Measurements from ENCODE around the gene PAGE2. TPM values are rescaled to one million over a fixed set of nuclear protein-coding genes. Genes with fewer than 3 reads are reported as not detected.
"Not testable (repeated sequence)": the region's sequence is repeated elsewhere in the genome, so short reads cannot be mapped to it uniquely, and the experiment has no call there.

The PAGE2 gene
- total and polyA plus RNA-seq, 2 donors: 0.24 to 1.1 TPM

GRCh38 chrX:55074851-55075467 is 13.9 kb upstream of the PAGE2 start, which contains the start of gene PAGE2B:
Gene PAGE2B (plus strand): TSS chrX:55075030. CDS start chrX:55076042, 1,012 bp downstream.
- WGBS: 96% methylated on average over 36 of the region's 36 CpGs
- Histone ChIP-seq H3K27ac (ENCODE audit: low read depth in 1 of 2, low read length in 1 of 2) (no peak within 1 kb of the TSS), H3K4me3 (ENCODE audit: low read length in 2 of 2) (no peak within 1 kb of the TSS), H3K4me1 (ENCODE audit: control insufficient read depth in 2 of 2, insufficient read depth in 2 of 2, low read length in 2 of 2) (no peaks in the 10 kb centered on the region), H3K27me3 (ENCODE audit: control insufficient read depth in 2 of 2, insufficient read depth in 1 of 2, low read length in 1 of 2) (no peaks in the 10 kb centered on the region), H3K9me3 (ENCODE audit: control insufficient read depth in 2 of 2, insufficient read depth in 1 of 2, low read length in 1 of 2) (peaks cover 0 to 2% of the 10 kb centered on the region in 2 donors), H3K36me3 (ENCODE audit: control insufficient read depth in 2 of 2, insufficient read depth in 2 of 2, low read length in 1 of 2) (no peaks in the 10 kb centered on the region)
- no peak for DNase-seq (ENCODE audit: low read depth in 6 of 9, low spot score in 9 of 9)

- Histone ChIP-seq H3K4me1 (ENCODE audit: control insufficient read depth in 2 of 2, insufficient read depth in 2 of 2, low read length in 2 of 2) (no peaks in the 10 kb centered on the region), H3K9me3 (ENCODE audit: control insufficient read depth in 2 of 2, insufficient read depth in 1 of 2, low read length in 1 of 2) (no peaks in the 10 kb centered on the region), H3K36me3 (ENCODE audit: control insufficient read depth in 2 of 2, insufficient read depth in 2 of 2, low read length in 1 of 2) (no peaks in the 10 kb centered on the region), H3K27ac (ENCODE audit: low read depth in 1 of 2, low read length in 1 of 2) (no peak overlapping the region), H3K27me3 (ENCODE audit: control insufficient read depth in 2 of 2, insufficient read depth in 1 of 2, low read length in 1 of 2) (no peaks in the 10 kb centered on the region), H3K4me3 (ENCODE audit: low read length in 2 of 2) (no peak overlapping the region)
- WGBS: 77% methylated on average over 2 of the region's 2 CpGs
- no peak for DNase-seq (ENCODE audit: low read depth in 6 of 9, low spot score in 9 of 9)
Measured at GRCh38 chrX:55098691-55099090, 9.9 kb downstream of the PAGE2 start.

GRCh38 chrX:55099162-55099561 is 10.3 kb downstream of the PAGE2 start:
- 98% methylated on average over 1 of the region's 1 CpG for WGBS
- Histone ChIP-seq H3K36me3 (ENCODE audit: control insufficient read depth in 2 of 2, insufficient read depth in 2 of 2, low read length in 1 of 2) (no peaks in the 10 kb centered on the region), H3K4me1 (ENCODE audit: control insufficient read depth in 2 of 2, insufficient read depth in 2 of 2, low read length in 2 of 2) (no peaks in the 10 kb centered on the region), H3K9me3 (ENCODE audit: control insufficient read depth in 2 of 2, insufficient read depth in 1 of 2, low read length in 1 of 2) (no peaks in the 10 kb centered on the region), H3K27me3 (ENCODE audit: control insufficient read depth in 2 of 2, insufficient read depth in 1 of 2, low read length in 1 of 2) (no peaks in the 10 kb centered on the region), H3K27ac (ENCODE audit: low read depth in 1 of 2, low read length in 1 of 2) (no peak overlapping the region), H3K4me3 (ENCODE audit: low read length in 2 of 2) (no peak overlapping the region)
- no peak for DNase-seq (ENCODE audit: low read depth in 6 of 9, low spot score in 9 of 9)

- H3K4me3 ChIP-seq (ENCODE audit: low read length in 2 of 2): no peak overlapping the region
- no peaks in the 10 kb centered on the region for H3K36me3 ChIP-seq (ENCODE audit: control insufficient read depth in 2 of 2, insufficient read depth in 2 of 2, low read length in 1 of 2)
- DNase-seq (ENCODE audit: low read depth in 6 of 9, low spot score in 9 of 9): no peak
- no peak overlapping the region for H3K27ac ChIP-seq (ENCODE audit: low read depth in 1 of 2, low read length in 1 of 2)
- H3K4me1 ChIP-seq (ENCODE audit: control insufficient read depth in 2 of 2, insufficient read depth in 2 of 2, low read length in 2 of 2): no peaks in the 10 kb centered on the region
- 87% methylated on average over 3 of the region's 3 CpGs for WGBS
- no peaks in the 10 kb centered on the region for H3K27me3 ChIP-seq (ENCODE audit: control insufficient read depth in 2 of 2, insufficient read depth in 1 of 2, low read length in 1 of 2)
- no peaks in the 10 kb centered on the region for H3K9me3 ChIP-seq (ENCODE audit: control insufficient read depth in 2 of 2, insufficient read depth in 1 of 2, low read length in 1 of 2)
Measured at GRCh38 chrX:55102754-55103153, 13.9 kb downstream of the PAGE2 start.

GRCh38 chrX:55107262-55107661 is 18.4 kb downstream of the PAGE2 start:
- Histone ChIP-seq H3K9me3 (ENCODE audit: control insufficient read depth in 2 of 2, insufficient read depth in 1 of 2, low read length in 1 of 2) (no peaks in the 10 kb centered on the region), H3K4me3 (ENCODE audit: low read length in 2 of 2) (no peak overlapping the region), H3K36me3 (ENCODE audit: control insufficient read depth in 2 of 2, insufficient read depth in 2 of 2, low read length in 1 of 2) (no peaks in the 10 kb centered on the region), H3K27ac (ENCODE audit: low read depth in 1 of 2, low read length in 1 of 2) (no peak overlapping the region), H3K27me3 (ENCODE audit: control insufficient read depth in 2 of 2, insufficient read depth in 1 of 2, low read length in 1 of 2) (no peaks in the 10 kb centered on the region), H3K4me1 (ENCODE audit: control insufficient read depth in 2 of 2, insufficient read depth in 2 of 2, low read length in 2 of 2) (no peaks in the 10 kb centered on the region)
- no peak for DNase-seq (ENCODE audit: low read depth in 6 of 9, low spot score in 9 of 9)

GRCh38 chrX:55107911-55108310 is 19.1 kb downstream of the PAGE2 start:
- no peaks in the 10 kb centered on the region for H3K4me1 ChIP-seq (ENCODE audit: control insufficient read depth in 2 of 2, insufficient read depth in 2 of 2, low read length in 2 of 2)
- 49% methylated on average over 2 of the region's 2 CpGs for WGBS
- no peak overlapping the region for H3K27ac ChIP-seq (ENCODE audit: low read depth in 1 of 2, low read length in 1 of 2)
- H3K9me3 ChIP-seq (ENCODE audit: control insufficient read depth in 2 of 2, insufficient read depth in 1 of 2, low read length in 1 of 2): no peaks in the 10 kb centered on the region
- no peak for DNase-seq (ENCODE audit: low read depth in 6 of 9, low spot score in 9 of 9)
- H3K4me3 ChIP-seq (ENCODE audit: low read length in 2 of 2): no peak overlapping the region
- H3K27me3 ChIP-seq (ENCODE audit: control insufficient read depth in 2 of 2, insufficient read depth in 1 of 2, low read length in 1 of 2): no peaks in the 10 kb centered on the region
- no peaks in the 10 kb centered on the region for H3K36me3 ChIP-seq (ENCODE audit: control insufficient read depth in 2 of 2, insufficient read depth in 2 of 2, low read length in 1 of 2)

- 86% methylated on average over 6 of the region's 7 CpGs for WGBS
- Histone ChIP-seq H3K36me3 (ENCODE audit: control insufficient read depth in 2 of 2, insufficient read depth in 2 of 2, low read length in 1 of 2) (no peaks in the 10 kb centered on the region), H3K27me3 (ENCODE audit: control insufficient read depth in 2 of 2, insufficient read depth in 1 of 2, low read length in 1 of 2) (no peaks in the 10 kb centered on the region), H3K27ac (ENCODE audit: low read depth in 1 of 2, low read length in 1 of 2) (no peak overlapping the region), H3K4me3 (ENCODE audit: low read length in 2 of 2) (no peak overlapping the region), H3K9me3 (ENCODE audit: control insufficient read depth in 2 of 2, insufficient read depth in 1 of 2, low read length in 1 of 2) (no peaks in the 10 kb centered on the region), H3K4me1 (ENCODE audit: control insufficient read depth in 2 of 2, insufficient read depth in 2 of 2, low read length in 2 of 2) (no peaks in the 10 kb centered on the region)
- no peak for DNase-seq (ENCODE audit: low read depth in 6 of 9, low spot score in 9 of 9)
Measured at GRCh38 chrX:55109306-55109705, 20.5 kb downstream of the PAGE2 start.

- H3K27ac ChIP-seq (ENCODE audit: low read depth in 1 of 2, low read length in 1 of 2): no peak overlapping the region
- H3K4me3 ChIP-seq (ENCODE audit: low read length in 2 of 2): no peak overlapping the region
- no peaks in the 10 kb centered on the region for H3K9me3 ChIP-seq (ENCODE audit: control insufficient read depth in 2 of 2, insufficient read depth in 1 of 2, low read length in 1 of 2)
- no peaks in the 10 kb centered on the region for H3K4me1 ChIP-seq (ENCODE audit: control insufficient read depth in 2 of 2, insufficient read depth in 2 of 2, low read length in 2 of 2)
- DNase-seq (ENCODE audit: low read depth in 6 of 9, low spot score in 9 of 9): no peak
- no peaks in the 10 kb centered on the region for H3K27me3 ChIP-seq (ENCODE audit: control insufficient read depth in 2 of 2, insufficient read depth in 1 of 2, low read length in 1 of 2)
- no peaks in the 10 kb centered on the region for H3K36me3 ChIP-seq (ENCODE audit: control insufficient read depth in 2 of 2, insufficient read depth in 2 of 2, low read length in 1 of 2)
- 85% methylated on average over 8 of the region's 8 CpGs for WGBS
Measured at GRCh38 chrX:55111578-55112254, 22.9 kb downstream of the PAGE2 start.

- not testable (repeated sequence) for H3K4me1 ChIP-seq (ENCODE audit: control insufficient read depth in 2 of 2, insufficient read depth in 2 of 2, low read length in 2 of 2); DNase-seq (ENCODE audit: low read depth in 6 of 9, low spot score in 9 of 9)
- WGBS: 80% methylated on average over 7 of the region's 7 CpGs
Measured at GRCh38 chrX:55116589-55116988, 27.8 kb downstream of the PAGE2 start.

More at GRCh38 chrX:55116589-55116988, 27.8 kb downstream of the PAGE2 start:
- not testable (repeated sequence) for H3K9me3 ChIP-seq (ENCODE audit: control insufficient read depth in 2 of 2, insufficient read depth in 1 of 2, low read length in 1 of 2); H3K4me3 ChIP-seq (ENCODE audit: low read length in 2 of 2); H3K27ac ChIP-seq (ENCODE audit: low read depth in 1 of 2, low read length in 1 of 2); H3K36me3 ChIP-seq (ENCODE audit: control insufficient read depth in 2 of 2, insufficient read depth in 2 of 2, low read length in 1 of 2); H3K27me3 ChIP-seq (ENCODE audit: control insufficient read depth in 2 of 2, insufficient read depth in 1 of 2, low read length in 1 of 2)
